HG03025 (cell line): Measurements from ENCODE around the gene TMEM163.
"Not testable (repeated sequence)": the region's sequence is repeated elsewhere in the genome, so short reads cannot be mapped to it uniquely, and the experiment has no call there.

ENCODE experiments used
- ATAC-seq: cut with Tn5 transposase; IDR thresholded peaks from one replicate; pipeline ENCODE4 v1.9.1; 2021; ENCODE audit warnings: mild to moderate bottlenecking, moderate library complexity; ENCODE audit not compliant: unreplicated experiment, low FRiP score

TMEM163 gene

GRCh38 chr2:134667541-134667940 is 51.3 kb downstream of the TMEM163 start:
- ATAC-seq: no peak

DNA sequence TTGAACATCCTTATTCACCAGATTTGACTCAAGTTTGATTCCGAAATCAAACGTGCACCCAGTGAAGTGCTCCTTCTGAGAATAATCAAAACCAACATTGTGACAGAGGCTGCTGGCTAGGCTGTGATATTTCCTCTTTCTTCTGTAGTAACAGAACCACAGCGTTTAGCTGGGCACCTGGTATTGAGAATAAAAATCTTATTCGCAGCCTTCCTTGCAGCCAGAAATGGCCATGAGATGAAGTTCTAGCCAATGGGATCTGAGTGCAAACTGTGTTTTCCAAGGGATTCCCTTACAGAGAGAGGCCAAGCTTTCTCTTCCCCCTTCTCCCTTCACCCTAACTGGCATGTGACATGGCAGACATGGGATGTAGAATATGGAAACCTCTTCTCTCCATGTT is 51.7 kb downstream of the TMEM163 start:
- no peak for ATAC-seq

GRCh38 chr2:134665727-134666506 is 52.9 kb downstream of the TMEM163 start:
- ATAC-seq: no peak

DNA sequence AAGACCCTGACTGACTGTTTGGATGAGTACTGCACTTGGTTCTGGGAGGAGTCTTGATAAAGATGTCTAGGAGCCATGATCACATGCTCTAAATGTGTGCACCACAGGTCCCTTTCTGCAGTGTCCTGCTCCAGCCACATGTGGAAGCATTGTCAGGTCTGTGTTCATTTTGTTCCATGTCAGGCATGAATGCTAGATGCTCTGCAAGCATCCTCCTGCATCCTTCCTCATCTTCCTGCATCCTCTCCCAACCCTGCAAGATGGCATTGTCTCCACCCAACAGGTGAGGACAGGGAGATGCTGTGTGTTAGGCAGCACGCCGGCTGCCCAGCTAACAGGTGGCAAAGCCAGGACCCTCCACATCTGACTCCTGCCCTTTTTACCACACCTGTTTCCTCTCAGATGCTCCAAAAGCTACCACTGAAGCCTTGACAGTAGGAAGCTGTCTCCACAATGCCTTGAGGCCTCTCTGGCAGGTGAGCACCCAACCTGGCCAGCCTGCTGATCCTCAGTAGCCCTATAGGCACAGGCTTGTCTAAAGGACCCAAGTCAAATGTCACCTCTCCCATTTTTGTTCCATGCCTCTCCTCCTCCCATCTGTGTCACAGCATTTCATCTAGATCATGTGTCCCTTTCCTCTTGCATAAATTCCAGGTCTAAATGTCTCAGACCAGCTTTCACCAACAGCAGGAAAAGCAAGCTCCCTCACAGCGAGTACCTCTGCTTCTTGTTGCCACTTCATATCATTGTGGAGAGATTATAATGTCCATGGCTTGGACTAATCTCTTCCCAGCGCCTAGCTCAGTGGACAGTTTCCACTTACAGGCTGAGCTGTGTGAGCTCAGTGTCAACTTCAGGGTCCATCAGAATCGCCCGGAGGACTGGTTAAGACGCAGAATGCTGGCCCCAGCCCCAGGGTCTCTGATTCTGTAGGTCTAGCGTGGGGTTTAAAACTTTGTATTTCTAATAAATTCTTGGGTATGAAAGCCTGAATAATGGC is 55.0 kb downstream of the TMEM163 start:
- no peak for ATAC-seq

DNA sequence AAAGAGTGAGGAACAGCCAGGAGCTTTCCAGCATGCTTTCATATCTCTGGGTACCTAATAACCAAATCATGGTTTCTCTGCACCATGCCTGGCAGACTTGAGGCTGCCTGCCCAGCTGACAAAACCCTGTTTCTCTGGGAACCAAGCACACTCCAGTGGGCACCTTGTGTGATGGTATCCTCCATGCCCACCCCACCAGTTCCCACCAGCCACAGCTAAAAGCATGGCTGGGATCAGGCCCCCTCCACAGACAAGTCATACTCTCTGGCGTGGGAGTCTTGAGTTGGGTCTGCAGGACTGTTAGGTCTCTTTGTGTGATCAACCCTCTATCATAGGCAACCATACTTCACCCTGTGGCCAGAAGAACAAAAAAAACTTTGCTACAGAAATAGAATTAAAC is 56.0 kb downstream of the TMEM163 start:
- no peak for ATAC-seq

DNA sequence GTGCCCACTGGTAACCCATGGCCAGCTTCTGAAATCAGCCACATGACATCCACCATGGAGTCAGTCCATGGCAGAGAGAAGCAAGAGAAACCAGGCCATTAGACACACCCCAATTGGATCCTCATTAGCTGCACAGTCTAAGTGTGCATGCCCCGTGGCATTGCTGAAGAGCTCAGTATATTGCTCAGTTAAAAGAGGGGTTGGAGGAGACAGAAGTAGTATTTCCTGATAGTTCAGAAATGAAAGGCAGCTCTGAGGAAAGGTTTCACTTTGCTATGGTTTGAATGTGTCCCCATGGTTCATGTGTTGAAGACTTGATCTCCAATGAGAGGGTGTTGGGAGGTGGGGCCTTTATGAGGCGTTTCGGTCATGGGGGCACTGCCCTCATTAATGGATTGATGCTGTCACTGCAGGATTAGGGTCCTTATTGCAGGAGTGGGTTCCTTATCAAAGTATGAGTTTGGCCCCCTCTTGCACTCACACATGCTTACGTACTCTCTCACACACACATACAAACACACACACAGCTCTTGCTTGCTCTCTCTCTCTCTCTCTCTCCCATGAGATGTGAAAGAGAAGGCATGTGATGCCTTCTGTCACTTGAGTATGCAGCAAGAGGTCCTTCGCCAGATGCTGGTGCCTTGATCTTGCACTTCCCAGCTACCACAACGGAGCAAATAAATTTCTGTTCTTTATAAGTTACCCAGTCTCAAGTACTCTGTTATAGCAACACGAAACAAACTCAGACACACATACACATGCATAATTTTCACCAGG is 58.0 kb downstream of the TMEM163 start:
- no peak for ATAC-seq

- ATAC-seq: no peak
Measured at GRCh38 chr2:134659724-134660123, 59.1 kb downstream of the TMEM163 start.

- ATAC-seq: no peak
Measured at GRCh38 chr2:134657650-134658250, 61.0 kb downstream of the TMEM163 start.

- ATAC-seq: not testable (repeated sequence)
Measured at GRCh38 chr2:134656391-134656790, 62.4 kb downstream of the TMEM163 start.

DNA sequence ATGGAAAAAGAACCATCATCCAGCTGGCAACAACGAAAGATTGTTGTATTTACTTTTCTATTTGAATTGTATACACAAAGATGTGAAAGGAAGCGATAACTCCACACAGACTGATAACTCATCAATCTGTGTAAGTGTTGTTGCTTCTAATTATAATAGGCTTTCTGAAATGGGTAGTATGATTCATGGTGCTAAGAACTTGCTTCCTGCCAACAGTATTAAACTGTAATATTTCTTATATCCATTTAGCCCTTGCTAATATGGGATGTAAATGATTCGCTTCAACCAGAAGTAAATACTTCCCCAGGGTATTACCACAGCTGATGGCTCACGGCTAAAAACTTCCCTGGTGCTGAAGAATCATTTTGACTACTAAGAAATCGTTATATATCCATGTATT is 70.2 kb downstream of the TMEM163 start:
- no peak for ATAC-seq

DNA sequence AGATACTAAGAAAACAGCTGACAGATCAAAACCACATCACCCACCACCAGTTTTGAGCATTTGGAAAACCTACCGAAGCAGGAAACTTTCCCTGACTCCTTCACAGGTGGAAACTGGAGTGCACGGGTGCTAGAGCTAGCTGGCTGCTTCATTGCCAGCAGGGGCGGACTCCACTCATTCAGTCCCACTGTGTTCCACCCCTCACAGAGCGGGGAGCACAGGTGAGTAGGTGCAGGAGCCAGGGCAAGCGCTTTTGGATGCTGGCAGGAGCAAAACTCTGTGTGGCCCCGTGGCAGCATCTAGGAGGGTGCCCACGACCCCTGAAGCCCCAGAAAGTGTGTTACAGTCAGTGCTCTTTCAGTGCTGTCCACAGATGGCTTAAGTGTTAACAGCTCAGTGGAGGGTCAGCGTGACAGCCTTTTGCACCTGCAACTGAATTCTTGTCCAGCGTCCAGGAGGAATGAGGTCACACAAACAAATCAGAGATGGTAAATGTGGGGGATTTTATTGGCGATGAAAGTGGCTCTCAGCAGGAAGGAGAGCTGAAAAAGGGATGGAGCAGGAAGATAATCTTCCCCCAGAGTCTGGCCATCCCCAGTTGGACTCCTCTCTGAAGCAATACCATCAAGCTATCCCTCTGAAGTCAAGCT is 71.1 kb downstream of the TMEM163 start:
- no peak for ATAC-seq

GRCh38 chr2:134642938-134643337 is 75.9 kb downstream of the TMEM163 start:
- no peak for ATAC-seq

DNA sequence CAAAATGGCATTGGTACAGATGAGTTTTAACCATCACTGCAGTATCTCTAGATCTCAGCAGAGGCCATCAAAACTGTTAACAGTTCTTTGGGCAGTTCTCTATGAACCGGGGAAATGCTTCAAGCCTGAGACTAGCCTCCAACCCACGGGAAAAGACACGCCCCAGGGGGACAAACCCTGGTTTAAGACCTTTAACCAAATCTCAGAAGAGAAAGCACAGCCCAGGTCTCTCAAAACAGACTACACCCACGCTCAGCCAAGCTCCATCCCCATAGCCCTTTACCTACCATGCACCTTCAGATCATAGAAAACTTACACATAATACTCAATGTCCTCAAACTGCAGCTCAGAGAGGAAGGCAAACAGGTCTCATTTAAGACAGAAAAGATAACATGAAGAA is 78.3 kb downstream of the TMEM163 start:
- no peak for ATAC-seq

DNA sequence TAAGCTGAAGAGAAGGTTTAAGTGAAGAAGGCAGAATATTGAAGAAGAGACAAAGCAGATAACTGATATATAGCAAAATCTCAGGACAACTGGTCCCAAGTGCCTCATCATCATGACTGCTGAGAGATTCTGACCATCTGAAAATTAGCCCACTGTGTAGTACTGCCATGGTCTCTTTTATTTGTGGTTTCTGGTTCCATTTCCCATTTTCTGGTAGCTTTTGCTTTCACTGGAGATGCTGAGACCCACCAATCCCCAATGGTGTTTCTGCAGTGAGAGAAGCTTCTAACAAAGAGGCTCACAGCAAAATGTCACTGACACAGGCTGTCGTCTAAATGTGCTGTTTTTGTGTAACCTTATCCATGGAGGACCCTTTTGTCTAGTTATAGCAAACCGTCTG is 79.5 kb downstream of the TMEM163 start:
- ATAC-seq: no peak

DNA sequence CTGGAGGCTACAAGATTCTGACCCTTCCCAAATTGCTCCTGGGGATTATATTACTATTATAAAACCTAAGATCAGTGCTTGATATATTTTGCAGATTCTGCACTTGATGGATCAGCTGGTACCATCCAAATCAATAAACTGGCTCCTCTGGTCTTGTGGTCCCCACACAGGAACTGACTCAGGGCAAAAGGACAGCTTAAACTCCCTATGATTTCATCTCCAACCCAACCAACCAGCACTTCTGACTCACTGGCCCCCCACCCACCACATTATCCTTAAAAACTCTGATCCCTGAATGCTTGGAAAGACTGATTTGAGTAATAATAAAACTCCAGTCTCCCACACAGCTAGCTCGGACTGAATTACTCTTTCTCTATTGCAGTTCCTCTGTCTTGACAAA is 82.1 kb downstream of the TMEM163 start:
- no peak for ATAC-seq

- ATAC-seq: no peak
Measured at GRCh38 chr2:134634054-134634753, 84.6 kb downstream of the TMEM163 start.

- ATAC-seq: no peak
Measured at GRCh38 chr2:134630504-134631159, 88.2 kb downstream of the TMEM163 start.

GRCh38 chr2:134628453-134628852 is 90.3 kb downstream of the TMEM163 start:
- ATAC-seq: no peak

- no peak for ATAC-seq
Measured at GRCh38 chr2:134626781-134627180, 92.0 kb downstream of the TMEM163 start.
